OCI-LY1 (cell line): ENCODE data around the gene TECPR2.

ENCODE experiments used
- H2AFZ ChIP-seq: fragments of 200-600 bp; sonication (generic), shearing (Covaris generic); 2 replicates; pipeline ENCODE4 v1.6.0; 2014; ENCODE audit warnings: antibody characterized with exemption, mild to moderate bottlenecking, low read length
- H3F3A ChIP-seq: fragments of 200-600 bp; sonication (generic), shearing (Covaris generic); 2 replicates; pipeline ENCODE4 v1.6.0; 2014; ENCODE audit warnings: mild to moderate bottlenecking, antibody characterized with exemption, low read length, moderate library complexity; ENCODE audit not compliant: insufficient read depth
- H3K27ac ChIP-seq: fragments of 200-600 bp; sonication (generic); 2 replicates; pipeline ENCODE4 v1.5.1; 2014; ENCODE audit warnings: low read length, mixed run types, mild to moderate bottlenecking, low read depth; ENCODE audit not compliant: poor library complexity, severe bottlenecking
- H3K27me3 ChIP-seq: fragments of 200-600 bp; sonication (generic); 2 replicates; pipeline ENCODE4 v1.6.0; 2014; ENCODE audit warnings: antibody characterized with exemption, mild to moderate bottlenecking, low read length, moderate library complexity; ENCODE audit not compliant: insufficient read depth
- H3K36me3 ChIP-seq: fragments of 200-600 bp; sonication (generic); 2 replicates; pipeline ENCODE4 v1.6.1; 2014; ENCODE audit warnings: mild to moderate bottlenecking, antibody characterized with exemption, low read length, moderate library complexity, mixed read lengths; ENCODE audit not compliant: insufficient read depth
- H3K4me1 ChIP-seq: fragments of 200-600 bp; sonication (generic); 2 replicates; pipeline ENCODE4 v1.5.1; 2014; ENCODE audit warnings: mild to moderate bottlenecking, low read length, moderate library complexity; ENCODE audit not compliant: insufficient read depth, severe bottlenecking
- H3K4me2 ChIP-seq: fragments of 200-600 bp; sonication (generic), shearing (Covaris generic); 2 replicates; pipeline ENCODE4 v1.6.1; 2014; ENCODE audit warnings: low read length
- H3K4me3 ChIP-seq: fragments of 200-600 bp; sonication (generic); 2 replicates; pipeline ENCODE4 v1.5.1; 2014; ENCODE audit warnings: low read length, low read depth, mild to moderate bottlenecking, mixed read lengths; ENCODE audit not compliant: poor library complexity, severe bottlenecking
- H3K79me2 ChIP-seq: fragments of 200-600 bp; shearing (Covaris generic); 2 replicates; pipeline ENCODE4 v1.6.1; 2016; ENCODE audit warnings: mixed run types, low read length, mixed read lengths; ENCODE audit not compliant: insufficient read depth
- H3K9ac ChIP-seq: fragments of 200-600 bp; sonication (generic), shearing (Covaris generic); 2 replicates; pipeline ENCODE4 v1.6.1; 2014; ENCODE audit warnings: mild to moderate bottlenecking, low read length, mixed read lengths
- H3K9me2 ChIP-seq: fragments of 200-600 bp; sonication (generic), shearing (Covaris generic); 2 replicates; pipeline ENCODE4 v1.6.1; 2014; ENCODE audit warnings: low read depth, mild to moderate bottlenecking, low read length, mixed read lengths
- H3K9me3 ChIP-seq: fragments of 200-600 bp; shearing (Covaris generic); 2 replicates; pipeline ENCODE4 v1.6.1; 2014; ENCODE audit warnings: low read length, mixed read lengths
- H4K20me1 ChIP-seq: fragments of 200-600 bp; sonication (generic), shearing (Covaris generic); 2 replicates; pipeline ENCODE4 v1.6.0; 2016; ENCODE audit warnings: mild to moderate bottlenecking, low read length; ENCODE audit not compliant: insufficient read depth
- CTCF ChIP-seq: fragments of 200-600 bp; sonication (generic), shearing (Covaris generic); IDR thresholded peaks from 2 replicates; pipeline ENCODE4 v1.5.1; 2017; ENCODE audit warnings: mild to moderate bottlenecking, antibody characterized with exemption, low read length, moderate library complexity, mixed read lengths
- EZH2 ChIP-seq: fragments of 200-600 bp; sonication (generic), shearing (Covaris generic); IDR thresholded peaks from 2 replicates; pipeline ENCODE4 v1.8.0; 2017; ENCODE audit warnings: borderline replicate concordance, mixed run types, mild to moderate bottlenecking, antibody characterized with exemption, low read length, moderate library complexity, mixed read lengths

TECPR2 gene

DNA sequence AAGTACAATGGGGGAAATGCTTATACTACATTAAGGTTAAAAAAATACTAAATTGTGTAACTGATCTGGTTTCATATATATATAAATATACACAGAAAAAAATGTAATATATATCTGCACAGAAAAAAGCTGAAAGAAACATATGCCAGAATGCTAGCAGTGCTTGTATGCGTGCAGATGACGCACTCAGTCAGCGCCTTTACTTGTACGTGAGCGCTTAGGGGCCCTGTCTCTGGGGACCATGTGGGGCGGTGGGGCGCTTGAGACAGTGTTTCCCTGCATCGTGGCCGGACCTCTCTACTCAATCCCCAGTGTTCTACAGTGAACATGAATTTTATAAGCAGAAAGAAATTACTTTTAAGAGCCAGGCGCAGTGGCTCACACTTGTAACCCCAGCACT lies 139.8 kb downstream of the TECPR2 start:
- Histone ChIP-seq H3K79me2 (no peaks in the 10 kb centered on the region), H3K4me1 (no peaks in the 10 kb centered on the region), H3K27ac (no peak overlapping the region), H3F3A (no peaks in the 10 kb centered on the region), H3K36me3 (no peaks in the 10 kb centered on the region), H3K4me2 (no peak overlapping the region), H3K27me3 (no peaks in the 10 kb centered on the region), H3K9me3 (no peaks in the 10 kb centered on the region), H3K4me3 (no peak overlapping the region), H3K9me2 (no peaks in the 10 kb centered on the region), H4K20me1 (no peaks in the 10 kb centered on the region), H3K9ac (no peak overlapping the region), H2AFZ (no peak overlapping the region)
- TF ChIP-seq CTCF (no peak), EZH2 (no peak)

DNA sequence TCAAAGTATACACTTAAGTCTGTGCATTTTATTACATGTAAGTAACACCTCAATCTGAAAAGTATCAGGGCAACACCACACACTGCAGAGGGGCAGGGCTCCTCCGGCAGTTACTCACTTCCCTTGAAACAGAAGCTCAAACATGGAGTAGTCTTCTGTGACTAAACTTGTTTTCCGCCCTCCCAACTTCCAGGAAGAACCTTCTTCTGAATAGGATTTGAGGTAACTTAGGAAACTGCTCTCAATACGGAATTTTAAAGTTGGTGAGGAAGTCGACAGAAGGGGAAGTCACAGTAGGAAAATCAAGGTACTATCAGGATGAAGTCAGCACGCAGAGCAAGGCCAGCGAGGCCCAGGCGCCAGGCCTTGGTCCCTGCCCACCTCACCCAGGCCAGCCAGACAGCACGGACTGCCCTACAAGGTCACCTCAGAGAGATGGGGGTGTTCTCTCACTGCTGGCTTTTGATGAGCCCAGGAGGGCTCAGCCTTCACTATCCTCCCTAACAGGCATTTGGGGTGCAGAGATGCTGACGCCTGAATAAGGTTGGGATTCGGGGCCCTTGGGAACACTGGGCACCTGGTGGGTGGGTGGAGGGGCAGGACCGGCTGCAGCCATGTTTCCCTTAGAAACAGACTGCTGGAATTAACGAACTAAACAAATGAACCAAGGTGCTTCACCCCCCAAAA lies 141.0 kb downstream of the TECPR2 start:
- no peaks in the 10 kb centered on the region for H3K36me3 ChIP-seq
- no peak overlapping the region for H3K9ac ChIP-seq
- H4K20me1 ChIP-seq = no peaks in the 10 kb centered on the region
- no peak overlapping the region for H3K4me3 ChIP-seq
- no peak overlapping the region for H3K4me2 ChIP-seq
- TF ChIP-seq CTCF = no peak
- TF ChIP-seq EZH2 = no peak
- no peaks in the 10 kb centered on the region for H3K9me2 ChIP-seq
- H3K9me3 ChIP-seq = no peaks in the 10 kb centered on the region
- no peaks in the 10 kb centered on the region for H3K79me2 ChIP-seq
- no peak overlapping the region for H2AFZ ChIP-seq
- H3K27me3 ChIP-seq = no peaks in the 10 kb centered on the region
- no peaks in the 10 kb centered on the region for H3K4me1 ChIP-seq
- no peaks in the 10 kb centered on the region for H3F3A ChIP-seq
- H3K27ac ChIP-seq = no peak overlapping the region

DNA sequence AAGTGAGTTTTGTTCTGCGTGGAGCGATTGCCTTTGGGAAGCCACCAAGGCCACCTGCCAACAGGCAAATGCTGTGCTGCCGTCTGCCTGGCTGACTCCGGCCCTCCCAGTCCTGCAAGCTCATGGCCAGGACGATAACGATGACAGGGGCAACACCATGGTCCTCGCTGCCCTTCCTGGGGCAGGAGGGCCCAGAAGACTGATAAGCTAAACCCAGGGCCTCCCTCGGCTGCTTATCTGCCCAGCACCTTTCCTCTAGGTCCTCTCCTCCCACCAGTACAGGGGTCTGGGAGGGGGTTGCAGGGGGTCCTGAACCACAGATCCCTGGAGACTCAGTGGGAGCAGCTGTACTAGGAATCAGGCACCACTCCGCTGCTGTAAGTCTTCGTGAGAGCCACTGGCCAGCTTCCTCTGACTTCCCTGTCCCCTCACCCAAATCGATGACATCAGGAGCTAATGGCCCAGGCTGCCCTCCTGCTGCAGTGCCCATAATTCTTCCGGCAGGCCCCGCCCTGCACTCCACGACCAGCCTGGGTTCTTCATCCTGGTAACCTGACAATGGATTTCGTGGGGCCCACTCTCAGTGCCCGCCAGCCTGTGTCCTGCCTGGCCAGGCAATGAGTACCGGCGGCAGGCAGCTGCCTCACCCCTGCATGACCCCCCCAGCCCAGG lies 141.7 kb downstream of the TECPR2 start:
- Histone ChIP-seq H3K36me3 (no peaks in the 10 kb centered on the region), H3F3A (no peaks in the 10 kb centered on the region), H3K79me2 (no peaks in the 10 kb centered on the region), H3K4me3 (no peak overlapping the region), H4K20me1 (no peaks in the 10 kb centered on the region), H3K9me2 (no peaks in the 10 kb centered on the region), H3K9me3 (no peaks in the 10 kb centered on the region), H3K4me1 (no peaks in the 10 kb centered on the region), H2AFZ (no peak overlapping the region), H3K27me3 (no peaks in the 10 kb centered on the region), H3K27ac (no peak overlapping the region), H3K4me2 (no peak overlapping the region), H3K9ac (no peak overlapping the region)
- TF ChIP-seq CTCF (no peak), EZH2 (no peak)
